ENCODE measurements around the gene FGA. TPM values are rescaled to one million over a fixed set of nuclear protein-coding genes. Genes with fewer than 3 reads are reported as not detected.

Gene FGA
- total RNA-seq, 1 donor from 2014 or later = 15,070 TPM

DNA sequence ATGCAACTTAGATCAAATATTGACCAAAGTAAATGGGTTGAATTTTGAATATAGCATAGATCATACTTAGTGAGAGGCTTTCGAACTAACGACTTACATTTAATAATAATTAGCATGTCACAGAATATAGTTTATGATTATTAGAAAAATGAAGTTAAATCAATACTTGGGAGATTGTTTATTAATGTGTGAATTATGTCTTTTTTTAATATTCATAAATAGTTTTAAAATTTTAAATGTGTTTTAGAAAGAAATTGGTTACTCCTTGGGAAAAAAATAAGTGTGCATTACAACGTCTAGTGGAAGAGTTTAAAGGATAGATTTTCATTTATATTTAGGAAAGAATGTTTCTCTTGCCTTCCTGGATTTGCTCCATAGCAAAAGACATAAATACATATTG, 7.3 kb downstream of the FGA start:
- ATAC-seq (no peak), DNase-seq (ENCODE audit: low spot score) (no peak)

DNA sequence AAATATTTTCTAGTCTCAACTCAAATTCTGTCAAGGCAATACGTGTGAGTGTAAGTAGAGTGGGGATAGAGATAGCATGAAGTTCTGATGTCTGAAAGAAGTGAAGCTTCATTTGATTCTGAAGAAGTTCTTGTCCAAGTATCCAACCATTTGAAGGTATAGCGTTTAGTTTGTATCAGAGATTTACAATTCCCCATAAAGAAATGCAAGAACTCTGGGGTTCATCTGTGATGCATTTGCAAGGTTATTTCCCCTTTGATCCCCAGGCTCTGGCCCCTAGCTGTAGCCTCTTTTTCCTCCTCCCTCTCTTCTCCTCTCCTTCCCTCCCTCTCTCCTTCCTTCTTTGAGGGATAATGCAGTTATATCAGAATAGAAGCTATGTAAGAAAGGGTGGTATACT, 7.8 kb downstream of the FGA start:
- ATAC-seq (no peak), DNase-seq (ENCODE audit: low spot score) (no peak)

DNA sequence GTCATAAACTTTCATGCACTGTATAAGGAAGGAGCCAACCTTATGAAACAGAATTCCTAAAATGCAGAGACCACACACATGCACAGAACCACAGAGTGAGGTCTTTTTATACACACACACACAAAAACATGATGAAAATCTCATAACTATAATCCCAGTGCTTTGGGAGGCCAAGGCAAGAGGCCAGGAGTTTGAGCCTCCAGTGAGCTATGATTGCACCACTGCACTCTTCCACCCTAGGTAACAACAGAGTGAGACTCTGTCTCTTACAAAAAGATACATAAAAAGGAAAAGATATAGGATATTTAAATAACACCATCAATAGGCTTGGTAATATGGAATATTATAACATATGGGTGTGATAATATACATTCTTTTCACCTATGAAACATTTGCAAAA, 10.6 kb downstream of the FGA start:
- no peak for DNase-seq (ENCODE audit: low spot score)

DNA sequence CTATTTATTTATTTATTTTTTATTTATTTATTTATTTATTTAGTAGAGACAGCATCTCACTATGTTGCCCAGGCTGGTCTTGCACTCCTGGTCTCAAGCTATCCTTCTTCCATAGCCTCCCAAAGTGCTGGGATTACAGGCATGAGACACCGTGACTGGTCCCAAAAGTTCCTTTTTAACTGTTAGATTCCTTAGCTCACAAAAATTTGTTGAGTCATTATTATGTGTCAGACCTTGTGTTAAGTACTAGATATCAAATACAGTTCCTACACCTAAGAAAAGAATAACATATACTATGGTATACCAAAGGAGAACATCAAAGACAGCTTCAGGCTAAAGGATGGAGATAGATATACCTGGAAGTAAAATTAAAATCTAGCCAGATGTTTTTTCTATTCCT, 11.6 kb downstream of the FGA start:
- ATAC-seq = no peak
- no peak for DNase-seq (ENCODE audit: low spot score)

More for the DNA sequence above, 10.6 kb downstream of the FGA start:
- no peak for ATAC-seq

GRCh38 chr4:154577324-154577723, 13.2 kb downstream of the FGA start:
- DNase-seq (ENCODE audit: low spot score) (peak; percentile 58), ATAC-seq (peak; percentile 71)

- ATAC-seq (no peak), DNase-seq (ENCODE audit: low spot score) (no peak)
Measured at GRCh38 chr4:154574311-154574710, 16.2 kb downstream of the FGA start.

GRCh38 chr4:154573190-154573870, 17.2 kb downstream of the FGA start:
- peak; percentile 8 for ATAC-seq
- DNase-seq (ENCODE audit: low spot score) = no peak

GRCh38 chr4:154569584-154569983, 21.0 kb downstream of the FGA start:
- DNase-seq (ENCODE audit: low spot score) (no peak), ATAC-seq (no peak)

- ATAC-seq = no peak
- no peak for DNase-seq (ENCODE audit: low spot score)
Measured at GRCh38 chr4:154569028-154569427, 21.5 kb downstream of the FGA start.

DNA sequence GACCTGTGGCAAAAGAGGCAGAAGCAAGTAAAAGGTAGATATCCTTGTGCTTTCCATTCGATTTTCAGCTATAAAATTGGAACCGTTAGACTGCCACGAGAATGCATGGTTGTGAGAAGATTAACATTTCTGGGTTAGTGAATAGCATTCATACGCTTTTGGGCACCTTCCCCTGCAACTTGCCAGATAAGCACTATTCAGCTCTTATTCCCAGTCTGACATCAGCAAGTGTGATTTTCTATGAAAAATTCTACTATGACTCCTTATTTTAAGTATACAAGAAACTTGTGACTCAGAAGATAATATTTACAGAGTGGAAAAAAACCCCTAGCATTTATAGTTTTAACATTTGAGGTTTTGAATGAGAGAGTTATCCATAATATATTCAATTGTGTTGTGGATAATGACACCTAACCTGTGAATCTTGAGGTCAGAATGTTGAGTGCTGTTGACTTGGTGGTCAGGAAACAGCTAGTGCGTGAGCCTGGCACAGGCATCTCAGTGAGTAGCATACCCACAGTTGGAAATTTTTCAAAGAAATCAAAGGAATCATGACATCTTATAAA, 23.8 kb downstream of the FGA start:
- DNase-seq (ENCODE audit: low spot score) = no peak
- no peak for ATAC-seq

DNA sequence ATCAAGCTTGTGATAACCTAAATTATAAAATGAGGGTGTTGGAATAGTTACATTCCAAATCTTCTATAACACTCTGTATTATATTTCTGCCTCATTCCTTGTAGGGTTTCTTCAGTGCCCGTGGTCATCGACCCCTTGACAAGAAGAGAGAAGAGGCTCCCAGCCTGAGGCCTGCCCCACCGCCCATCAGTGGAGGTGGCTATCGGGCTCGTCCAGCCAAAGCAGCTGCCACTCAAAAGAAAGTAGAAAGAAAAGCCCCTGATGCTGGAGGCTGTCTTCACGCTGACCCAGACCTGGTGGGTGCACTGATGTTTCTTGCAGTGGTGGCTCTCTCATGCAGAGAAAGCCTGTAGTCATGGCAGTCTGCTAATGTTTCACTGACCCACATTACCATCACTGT, 24.8 kb downstream of the FGA start:
- ATAC-seq (peak; percentile 10), DNase-seq (ENCODE audit: low spot score) (no peak)

- ATAC-seq = no peak
- no peak for DNase-seq (ENCODE audit: low spot score)
Measured at GRCh38 chr4:154564311-154564710, 26.2 kb downstream of the FGA start.

- ATAC-seq (peak; percentile 39), DNase-seq (ENCODE audit: low spot score) (no peak)
Measured at GRCh38 chr4:154562697-154563254, 27.8 kb downstream of the FGA start, which contains the start of gene FGB. FGB (plus strand) TSS chr4:154563011; CDS start chr4:154563019, 8 bp downstream.

GRCh38 chr4:154560824-154561231, 29.7 kb downstream of the FGA start:
- peak; percentile 42 for ATAC-seq
- DNase-seq (ENCODE audit: low spot score) = no peak

DNA sequence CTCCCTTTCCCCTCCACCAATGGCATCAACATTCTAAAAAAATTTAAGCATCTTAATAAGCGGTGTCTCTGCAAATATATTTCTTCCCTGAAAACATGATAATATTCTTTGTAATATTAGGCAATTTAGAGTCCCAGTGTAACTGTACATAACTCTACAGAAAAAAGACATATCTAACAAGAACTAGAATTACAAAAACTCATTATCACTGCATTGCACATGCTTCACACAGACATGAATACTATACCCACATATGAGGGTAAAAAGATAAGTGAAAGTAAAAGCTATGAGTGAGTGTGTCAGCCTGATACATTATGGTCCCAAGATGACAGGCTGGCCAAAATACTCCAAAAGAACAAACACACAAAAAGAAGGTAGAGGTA, 30.1 kb downstream of the FGA start:
- no peak for DNase-seq (ENCODE audit: low spot score)

GRCh38 chr4:154559494-154560418, 30.8 kb downstream of the FGA start:
- ATAC-seq (peak; percentile 77), DNase-seq (ENCODE audit: low spot score) (peak; percentile 76)

More for the DNA sequence above, 30.1 kb downstream of the FGA start:
- ATAC-seq = peak; percentile 15

GRCh38 chr4:154559141-154559493, 31.4 kb downstream of the FGA start:
- ATAC-seq (no peak), DNase-seq (ENCODE audit: low spot score) (no peak)

DNA sequence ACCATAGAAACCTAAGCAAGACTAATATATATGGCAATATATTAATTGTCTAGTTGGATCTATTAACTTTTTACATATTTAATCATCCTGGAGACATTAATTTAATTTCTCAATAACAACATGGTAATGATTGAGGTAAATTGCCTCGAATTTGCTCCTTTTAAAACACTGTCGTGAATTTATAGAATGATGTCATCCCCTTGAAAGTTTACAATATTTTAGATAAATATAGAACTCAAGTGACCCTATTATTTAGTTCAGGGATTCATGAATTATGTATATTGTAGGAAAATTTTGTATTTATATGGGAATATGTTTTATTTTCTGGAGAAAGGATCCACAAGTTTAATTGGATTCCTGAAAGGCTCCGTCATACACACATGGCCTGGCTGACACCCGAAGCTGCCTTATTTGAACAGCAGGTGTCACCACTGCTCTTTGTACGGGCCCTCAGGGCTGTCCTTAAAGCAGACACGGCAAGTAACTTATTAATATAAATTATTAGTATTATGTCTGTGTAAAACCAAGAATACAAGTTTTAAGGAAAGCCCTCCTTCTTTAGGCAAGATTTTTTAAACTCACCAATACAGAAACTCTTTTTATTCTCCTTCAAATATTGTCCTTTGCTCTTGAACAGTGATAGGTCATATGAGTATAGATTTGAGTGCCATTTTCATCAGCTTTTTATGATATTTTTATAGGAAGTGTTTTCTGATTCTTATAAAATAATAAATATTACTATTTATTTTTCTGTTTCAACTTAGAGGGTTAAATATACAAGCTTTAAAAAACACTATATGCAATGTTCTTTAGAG, 38.5 kb downstream of the FGA start:
- ATAC-seq = peak; percentile 67
- DNase-seq (ENCODE audit: low spot score) = peak; percentile 74

DNA sequence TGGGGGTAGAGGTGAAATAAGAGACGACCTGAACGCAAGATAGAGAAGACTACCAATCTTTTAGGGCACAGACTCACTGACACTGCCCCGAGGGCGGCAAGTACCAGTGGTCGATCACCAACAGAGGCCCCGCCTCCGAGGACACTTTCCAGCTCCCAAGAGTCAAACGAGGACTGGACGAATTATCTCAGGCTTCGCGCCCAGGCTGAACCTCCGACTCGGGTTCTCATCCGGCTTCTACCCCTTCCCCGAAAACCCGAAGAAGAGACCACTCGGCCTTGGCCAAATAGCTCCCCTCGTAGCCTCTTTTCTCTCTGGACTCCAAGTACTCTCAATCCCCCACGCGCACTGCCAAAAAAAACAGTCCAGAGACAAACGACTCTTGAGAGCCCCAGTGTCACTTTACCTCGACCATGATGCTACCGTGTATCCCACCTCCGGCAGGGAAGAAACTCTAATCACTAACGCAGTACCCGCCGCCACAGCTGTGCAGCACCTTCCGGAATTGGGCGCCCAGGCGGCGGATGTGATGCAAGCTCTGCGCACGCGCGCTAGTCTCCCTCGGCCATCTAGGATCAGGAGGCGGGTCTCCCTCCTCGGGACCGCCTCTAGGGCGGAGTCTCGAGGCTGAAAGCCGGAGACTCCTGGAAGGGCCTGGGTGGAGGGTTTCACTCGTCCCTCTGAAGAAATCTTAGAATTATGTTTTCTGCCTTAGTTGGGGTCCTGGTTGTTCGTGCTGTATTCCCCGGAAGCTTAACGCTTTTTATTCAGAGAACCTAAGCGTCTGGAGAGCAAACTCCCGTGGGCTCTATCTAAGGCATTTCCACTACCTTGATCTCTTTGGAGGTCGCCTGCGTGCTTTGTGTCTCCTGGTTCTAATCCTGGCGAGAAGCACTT, 40.4 kb downstream of the FGA start, which contains the start of gene PLRG1:
Gene PLRG1, minus strand, starts transcription at position 507 of the 897 bp plus-strand sequence. Its CDS starts 92 bp downstream, at position 415.
- peak; percentile 94 for ATAC-seq
- DNase-seq (ENCODE audit: low spot score) = peak; percentile 97

All from left lobe of liver (tissue), 2 donors.